ENCODE measurements around the gene KCNG2.

Gene KCNG2

GRCh38 chr18:79887181-79888000, 89.7 kb downstream of the KCNG2 start:
- no peak for DNase-seq (ENCODE audit: low spot score)

DNA sequence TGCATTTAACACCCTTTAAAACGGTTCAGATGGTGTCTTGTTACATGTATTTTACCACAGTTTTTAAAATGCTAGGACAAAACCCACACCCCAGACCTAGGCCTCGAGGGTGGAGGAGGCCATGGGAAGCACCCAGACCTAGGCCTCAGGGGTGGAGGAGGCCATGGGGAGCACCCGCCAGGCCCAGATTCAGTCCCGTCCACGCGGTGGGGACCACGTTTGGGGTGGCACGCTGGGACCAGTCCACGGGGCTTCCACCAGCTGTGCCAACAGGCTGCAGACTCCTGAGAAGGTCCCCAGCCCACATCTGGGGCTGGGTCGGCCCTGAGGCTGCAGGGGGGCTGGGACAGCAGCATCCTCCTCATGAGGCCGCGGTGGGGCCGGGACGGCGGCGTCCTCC, 90.3 kb downstream of the KCNG2 start:
- no peak for DNase-seq (ENCODE audit: low spot score)

DNA sequence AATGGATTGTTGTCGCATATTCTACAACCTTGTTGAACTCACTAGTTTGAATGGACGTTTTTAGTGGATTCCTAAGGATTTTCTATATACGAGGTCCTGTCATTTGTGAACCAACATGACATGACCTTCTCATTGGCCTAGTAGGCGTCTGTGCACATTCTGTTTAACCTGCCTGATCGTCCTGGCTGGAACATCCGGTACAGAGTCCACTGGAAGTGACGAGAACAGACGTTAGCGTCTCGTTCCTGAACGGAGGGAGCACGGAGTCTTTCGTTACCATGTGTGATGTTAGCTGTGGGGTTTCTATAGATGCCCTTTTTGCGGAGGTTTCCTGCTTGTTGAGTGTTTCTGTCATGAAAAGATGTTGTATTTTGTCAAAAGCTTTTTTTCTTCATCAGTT, 91.8 kb downstream of the KCNG2 start:
- DNase-seq (ENCODE audit: low spot score), result no peak

- DNase-seq (ENCODE audit: low spot score), result no peak
Observed at GRCh38 chr18:79890674-79891073, 92.9 kb downstream of the KCNG2 start.

DNA sequence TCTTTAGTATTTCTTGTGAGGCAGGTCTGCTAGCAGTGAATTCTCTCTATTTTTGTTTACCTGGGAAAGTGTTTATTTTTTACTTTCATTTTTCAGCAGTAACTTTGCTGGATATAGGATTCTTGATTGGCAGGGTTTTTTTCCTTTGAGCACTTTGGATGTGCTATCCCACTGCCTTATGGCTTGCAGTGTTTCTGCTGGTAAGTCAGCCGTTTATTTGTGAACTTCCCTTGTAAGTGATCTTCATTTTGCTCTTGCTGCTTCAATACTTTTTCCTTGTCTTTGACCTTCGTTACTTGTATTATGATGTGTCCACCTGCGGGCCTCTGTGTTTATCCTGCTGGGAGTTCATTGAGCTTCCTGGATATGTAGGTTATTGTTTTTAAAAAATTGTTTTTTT, 99.0 kb downstream of the KCNG2 start:
- no peak for DNase-seq (ENCODE audit: low spot score)

GRCh38 chr18:79897940-79898625, 100.3 kb downstream of the KCNG2 start:
- no peak for DNase-seq (ENCODE audit: low spot score)

- no peak for DNase-seq (ENCODE audit: low spot score)
Observed at GRCh38 chr18:79898952-79899608, 101.3 kb downstream of the KCNG2 start.

DNA sequence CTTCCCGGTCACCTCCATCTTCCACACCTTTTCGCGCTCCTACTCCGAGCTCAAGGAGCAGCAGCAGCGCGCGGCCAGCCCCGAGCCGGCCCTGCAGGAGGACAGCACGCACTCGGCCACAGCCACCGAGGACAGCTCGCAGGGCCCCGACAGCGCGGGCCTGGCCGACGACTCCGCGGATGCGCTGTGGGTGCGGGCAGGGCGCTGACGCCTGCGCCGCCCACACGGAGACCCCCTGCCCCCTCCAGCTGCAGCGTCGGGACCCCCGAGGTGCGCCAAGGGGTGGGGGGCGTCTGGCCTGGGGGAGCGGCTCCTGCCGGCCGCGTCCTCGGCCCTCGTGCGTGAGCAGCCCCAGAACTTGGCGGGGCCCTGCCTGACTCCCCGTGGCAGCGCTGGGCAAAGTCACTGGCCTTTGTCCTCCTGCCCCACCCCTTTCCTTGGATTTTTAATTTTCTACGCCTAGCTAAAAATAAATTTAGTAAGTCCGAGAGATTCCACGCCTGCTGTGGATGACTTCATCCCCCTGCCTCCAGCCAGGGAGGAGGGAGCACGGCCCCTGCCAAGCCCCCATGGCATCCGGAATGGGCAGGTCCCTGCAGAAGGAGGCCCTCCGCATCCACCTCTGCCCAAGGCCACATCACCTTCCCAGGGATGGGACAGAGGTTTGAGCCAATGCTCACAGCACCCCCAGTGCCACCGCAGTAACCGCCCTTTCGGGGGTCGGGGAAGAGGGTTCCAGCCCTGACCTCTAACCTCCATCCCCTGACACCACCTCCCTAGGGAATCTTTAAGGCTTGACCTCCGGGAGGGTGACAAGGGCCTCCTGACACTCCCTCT, 102.1 kb downstream of the KCNG2 start:
- no peak for DNase-seq (ENCODE audit: low spot score)

- no peak for DNase-seq (ENCODE audit: low spot score)
Observed at GRCh38 chr18:79900610-79901570, 103.2 kb downstream of the KCNG2 start.

- no peak for DNase-seq (ENCODE audit: low spot score)
Observed at GRCh38 chr18:79901665-79902064, 103.9 kb downstream of the KCNG2 start.

GRCh38 chr18:79902075-79902474, 104.3 kb downstream of the KCNG2 start:
- DNase-seq (ENCODE audit: low spot score), result no peak

GRCh38 chr18:79902640-79903039, 104.9 kb downstream of the KCNG2 start:
- no peak for DNase-seq (ENCODE audit: low spot score)

- no peak for DNase-seq (ENCODE audit: low spot score)
Observed at GRCh38 chr18:79903071-79903635, 105.4 kb downstream of the KCNG2 start.

- DNase-seq (ENCODE audit: low spot score), result no peak
Observed at GRCh38 chr18:79903787-79904356, 106.1 kb downstream of the KCNG2 start.

DNA sequence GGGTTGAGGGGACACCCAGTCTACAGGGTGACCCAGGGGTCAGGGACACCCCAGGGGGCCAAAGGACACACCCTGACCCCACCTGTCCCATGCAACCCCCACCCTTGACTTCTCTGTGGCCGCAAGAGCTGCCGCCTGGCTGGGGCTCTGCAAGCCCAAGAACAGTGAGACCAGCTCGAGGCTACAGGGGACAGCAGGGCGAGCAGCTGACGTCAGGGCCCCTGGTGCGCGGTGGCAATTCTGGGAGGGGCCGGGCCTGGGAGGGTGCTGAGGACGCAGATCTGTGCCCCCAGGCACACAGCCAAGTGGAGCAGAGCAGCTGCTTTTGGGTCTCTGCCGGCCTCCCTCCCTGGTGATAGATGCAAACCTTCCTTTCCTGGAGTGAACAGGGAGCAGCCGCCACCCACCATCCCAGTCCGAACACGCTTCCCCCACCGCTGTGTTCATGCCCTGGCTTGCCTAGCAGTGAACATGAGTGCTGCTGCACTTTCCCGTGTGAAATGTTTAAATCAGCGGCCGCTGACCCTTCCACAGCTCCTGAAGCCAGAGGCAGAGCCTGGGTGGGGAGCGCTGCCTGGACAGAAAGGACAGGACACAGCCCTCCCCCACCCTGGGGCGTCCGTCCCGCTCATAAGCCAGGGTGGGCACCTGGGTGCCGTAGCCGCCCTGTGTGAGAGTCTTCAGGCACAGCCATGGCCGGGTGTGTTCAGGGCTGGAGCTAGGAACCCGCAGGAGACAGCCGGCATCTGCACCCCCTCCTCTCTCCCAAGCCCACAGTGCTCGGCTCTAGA, 106.8 kb downstream of the KCNG2 start:
- no peak for DNase-seq (ENCODE audit: low spot score)

GRCh38 chr18:79905389-79905911, 107.7 kb downstream of the KCNG2 start:
- DNase-seq (ENCODE audit: low spot score), result no peak

- no peak for DNase-seq (ENCODE audit: low spot score)
Observed at GRCh38 chr18:79905993-79906392, 108.3 kb downstream of the KCNG2 start.

DNA sequence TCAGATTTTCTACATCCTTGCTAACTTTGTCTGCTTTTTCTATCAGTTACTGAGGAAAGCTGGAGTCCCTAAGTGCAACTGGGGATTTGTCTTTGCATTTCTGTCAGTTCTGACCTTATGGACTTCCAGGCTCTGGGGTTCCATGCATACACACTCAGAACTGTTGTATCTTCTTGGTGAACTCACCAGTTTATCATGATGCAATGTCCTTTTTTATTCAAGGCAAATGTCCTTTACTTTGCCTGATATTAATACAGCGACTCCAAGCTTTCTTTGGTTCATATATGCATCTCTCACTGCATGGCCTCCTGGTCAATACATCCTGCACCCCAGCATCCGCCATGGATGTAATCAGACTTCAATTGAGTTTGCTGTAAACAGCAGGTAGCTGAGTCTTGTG, 109.0 kb downstream of the KCNG2 start:
- DNase-seq (ENCODE audit: low spot score), result no peak

All from AG08395 (cell line).